ENCODE measurements around the gene MYO15B.

MYO15B gene

DNA sequence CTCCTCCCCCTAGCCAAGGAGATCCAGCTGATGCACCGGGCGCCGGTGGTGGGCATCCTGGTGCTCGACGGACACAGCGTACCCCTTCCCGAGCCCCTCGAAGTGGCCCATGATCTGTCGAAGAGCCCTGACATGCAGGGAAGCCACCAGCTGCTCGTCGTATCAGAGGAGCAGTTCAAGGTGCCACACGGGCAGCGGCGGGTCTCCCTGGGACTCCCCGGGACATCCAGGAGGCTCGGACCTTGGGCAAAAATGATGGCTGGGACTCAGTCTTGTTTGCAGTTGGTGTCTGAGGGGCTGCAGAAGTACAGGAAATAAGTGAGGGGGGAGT is 15.8 kb upstream of the MYO15B start:
- Histone ChIP-seq H3K36me3 (ENCODE audit: low read depth) (no peaks in the 10 kb centered on the region), H3K4me1 (ENCODE audit: insufficient read depth, poor library complexity, severe bottlenecking) (no peaks in the 10 kb centered on the region), H3K9me3 (ENCODE audit: severe bottlenecking) (no peaks in the 10 kb centered on the region), H3K4me3 (ENCODE audit: severe bottlenecking) (no peak overlapping the region), H3K27me3 (ENCODE audit: insufficient read depth, poor library complexity, severe bottlenecking) (no peaks in the 10 kb centered on the region), H3K27ac (ENCODE audit: poor library complexity, severe bottlenecking) (no peak overlapping the region)
- no peak for ATAC-seq (ENCODE audit: low read depth)
- TF ChIP-seq, protein P1, sequence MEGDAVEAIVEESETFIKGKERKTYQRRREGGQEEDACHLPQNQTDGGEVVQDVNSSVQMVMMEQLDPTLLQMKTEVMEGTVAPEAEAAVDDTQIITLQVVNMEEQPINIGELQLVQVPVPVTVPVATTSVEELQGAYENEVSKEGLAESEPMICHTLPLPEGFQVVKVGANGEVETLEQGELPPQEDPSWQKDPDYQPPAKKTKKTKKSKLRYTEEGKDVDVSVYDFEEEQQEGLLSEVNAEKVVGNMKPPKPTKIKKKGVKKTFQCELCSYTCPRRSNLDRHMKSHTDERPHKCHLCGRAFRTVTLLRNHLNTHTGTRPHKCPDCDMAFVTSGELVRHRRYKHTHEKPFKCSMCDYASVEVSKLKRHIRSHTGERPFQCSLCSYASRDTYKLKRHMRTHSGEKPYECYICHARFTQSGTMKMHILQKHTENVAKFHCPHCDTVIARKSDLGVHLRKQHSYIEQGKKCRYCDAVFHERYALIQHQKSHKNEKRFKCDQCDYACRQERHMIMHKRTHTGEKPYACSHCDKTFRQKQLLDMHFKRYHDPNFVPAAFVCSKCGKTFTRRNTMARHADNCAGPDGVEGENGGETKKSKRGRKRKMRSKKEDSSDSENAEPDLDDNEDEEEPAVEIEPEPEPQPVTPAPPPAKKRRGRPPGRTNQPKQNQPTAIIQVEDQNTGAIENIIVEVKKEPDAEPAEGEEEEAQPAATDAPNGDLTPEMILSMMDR (IDR thresholded peaks at IDR 0.05; ENCODE audit: poor library complexity, severe bottlenecking): no peak
- no peak for DNase-seq (ENCODE audit: low spot score)

GRCh38 chr17:75572713-75573539 is 14.7 kb upstream of the MYO15B start:
- TF ChIP-seq, protein P1 (IDR thresholded peaks at IDR 0.05; ENCODE audit: poor library complexity, severe bottlenecking): no peak
- DNase-seq (ENCODE audit: low spot score): no peak

DNA sequence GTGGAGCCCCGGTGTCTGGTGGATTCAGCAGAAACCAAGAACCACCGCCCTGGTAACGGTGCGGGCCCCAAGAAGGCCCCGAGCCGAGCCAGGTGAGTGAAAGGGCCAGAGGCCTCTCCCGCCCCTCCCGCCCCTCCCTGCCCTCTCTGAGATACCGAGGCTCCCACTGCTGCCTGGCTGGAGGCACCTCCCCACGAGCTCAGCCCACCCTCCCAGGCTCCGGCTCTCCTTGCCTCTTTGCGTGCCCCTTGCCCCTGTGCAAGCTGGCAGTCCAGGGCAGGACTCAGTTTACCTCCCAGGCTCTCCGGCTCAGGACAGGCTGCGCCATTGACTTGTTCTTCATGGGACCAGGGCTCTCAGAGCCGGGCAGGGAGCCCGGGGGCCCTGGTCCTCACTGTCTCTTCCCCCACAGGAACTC is 14.1 kb upstream of the MYO15B start:
- Histone ChIP-seq H3K4me1 (ENCODE audit: insufficient read depth, poor library complexity, severe bottlenecking) (no peaks in the 10 kb centered on the region), H3K9me3 (ENCODE audit: severe bottlenecking) (no peaks in the 10 kb centered on the region), H3K27me3 (ENCODE audit: insufficient read depth, poor library complexity, severe bottlenecking) (no peaks in the 10 kb centered on the region), H3K4me3 (ENCODE audit: severe bottlenecking) (no peak overlapping the region), H3K36me3 (ENCODE audit: low read depth) (no peaks in the 10 kb centered on the region), H3K27ac (ENCODE audit: poor library complexity, severe bottlenecking) (no peak overlapping the region)
- ATAC-seq (ENCODE audit: low read depth) (no peak), DNase-seq (ENCODE audit: low spot score) (no peak)
- TF ChIP-seq, protein P1 (IDR thresholded peaks at IDR 0.05; ENCODE audit: poor library complexity, severe bottlenecking): no peak

More at GRCh38 chr17:75572713-75573539, 14.7 kb upstream of the MYO15B start:
- Histone ChIP-seq H3K4me3 (ENCODE audit: severe bottlenecking) (no peak overlapping the region), H3K4me1 (ENCODE audit: insufficient read depth, poor library complexity, severe bottlenecking) (no peaks in the 10 kb centered on the region), H3K27me3 (ENCODE audit: insufficient read depth, poor library complexity, severe bottlenecking) (no peaks in the 10 kb centered on the region), H3K36me3 (ENCODE audit: low read depth) (no peaks in the 10 kb centered on the region), H3K27ac (ENCODE audit: poor library complexity, severe bottlenecking) (no peak overlapping the region), H3K9me3 (ENCODE audit: severe bottlenecking) (no peaks in the 10 kb centered on the region)
- no peak for ATAC-seq (ENCODE audit: low read depth)

- peak; percentile 69 for DNase-seq (ENCODE audit: low spot score)
- Histone ChIP-seq H3K9me3 (ENCODE audit: severe bottlenecking) (no peaks in the 10 kb centered on the region), H3K27me3 (ENCODE audit: insufficient read depth, poor library complexity, severe bottlenecking) (no peaks in the 10 kb centered on the region), H3K27ac (ENCODE audit: poor library complexity, severe bottlenecking) (no peak overlapping the region), H3K4me1 (ENCODE audit: insufficient read depth, poor library complexity, severe bottlenecking) (no peaks in the 10 kb centered on the region), H3K4me3 (ENCODE audit: severe bottlenecking) (no peak overlapping the region), H3K36me3 (ENCODE audit: low read depth) (no peaks in the 10 kb centered on the region)
- ATAC-seq (ENCODE audit: low read depth): no peak
- TF ChIP-seq, protein P1 (IDR thresholded peaks at IDR 0.05; ENCODE audit: poor library complexity, severe bottlenecking): no peak
Measured at GRCh38 chr17:75573994-75574393, 13.6 kb upstream of the MYO15B start.

GRCh38 chr17:75574404-75575036 is 13.1 kb upstream of the MYO15B start:
- H3K4me3 ChIP-seq (ENCODE audit: severe bottlenecking): no peak overlapping the region

More at GRCh38 chr17:75574404-75575036, 13.1 kb upstream of the MYO15B start:
- TF ChIP-seq, protein P1 (IDR thresholded peaks at IDR 0.05; ENCODE audit: poor library complexity, severe bottlenecking): no peak
- ATAC-seq (ENCODE audit: low read depth): no peak
- H3K27ac ChIP-seq (ENCODE audit: poor library complexity, severe bottlenecking): no peak overlapping the region
- H3K9me3 ChIP-seq (ENCODE audit: severe bottlenecking): no peaks in the 10 kb centered on the region
- H3K36me3 ChIP-seq (ENCODE audit: low read depth): no peaks in the 10 kb centered on the region
- H3K4me1 ChIP-seq (ENCODE audit: insufficient read depth, poor library complexity, severe bottlenecking): no peaks in the 10 kb centered on the region
- DNase-seq (ENCODE audit: low spot score): no peak
- H3K27me3 ChIP-seq (ENCODE audit: insufficient read depth, poor library complexity, severe bottlenecking): no peaks in the 10 kb centered on the region

All from RWPE2 (cell line).